HG03159 (cell line): ENCODE results near the gene PEX11G.

ENCODE experiments used
- ATAC-seq: cut with Tn5 transposase; IDR thresholded peaks from one replicate; pipeline ENCODE4 v1.9.1; 2021; ENCODE audit warnings: mild to moderate bottlenecking, moderate library complexity; ENCODE audit not compliant: unreplicated experiment

Gene PEX11G

GRCh38 chr19:7500811-7501450 is 12.1 kb upstream of the PEX11G start:
- ATAC-seq, result no peak

- ATAC-seq, result no peak
Measured at GRCh38 chr19:7497292-7497691, 8.5 kb upstream of the PEX11G start.

- no peak for ATAC-seq
Measured at GRCh38 chr19:7494416-7495098, 5.7 kb upstream of the PEX11G start.

DNA sequence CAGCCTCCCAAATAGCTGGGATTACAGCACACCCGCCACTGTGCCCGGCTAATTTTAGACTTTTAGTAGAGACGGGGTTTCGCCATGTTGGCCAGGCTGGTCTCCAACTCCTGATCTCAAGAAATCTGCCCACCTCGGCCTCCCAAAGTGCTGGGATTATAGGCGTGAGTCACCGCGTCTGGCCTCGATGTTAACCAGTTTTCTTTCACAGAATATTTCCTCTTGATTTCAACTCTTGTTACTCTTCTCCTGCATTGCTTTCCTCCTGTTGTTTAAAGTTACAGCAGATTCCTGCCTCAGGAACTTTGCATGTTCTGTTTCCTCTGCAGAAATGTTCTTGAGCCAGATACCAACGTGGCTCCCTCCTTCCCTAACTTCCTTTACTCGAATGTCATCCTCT is 3.7 kb upstream of the PEX11G start:
- no peak for ATAC-seq

GRCh38 chr19:7492142-7492541 is 3.3 kb upstream of the PEX11G start:
- ATAC-seq, result no peak

DNA sequence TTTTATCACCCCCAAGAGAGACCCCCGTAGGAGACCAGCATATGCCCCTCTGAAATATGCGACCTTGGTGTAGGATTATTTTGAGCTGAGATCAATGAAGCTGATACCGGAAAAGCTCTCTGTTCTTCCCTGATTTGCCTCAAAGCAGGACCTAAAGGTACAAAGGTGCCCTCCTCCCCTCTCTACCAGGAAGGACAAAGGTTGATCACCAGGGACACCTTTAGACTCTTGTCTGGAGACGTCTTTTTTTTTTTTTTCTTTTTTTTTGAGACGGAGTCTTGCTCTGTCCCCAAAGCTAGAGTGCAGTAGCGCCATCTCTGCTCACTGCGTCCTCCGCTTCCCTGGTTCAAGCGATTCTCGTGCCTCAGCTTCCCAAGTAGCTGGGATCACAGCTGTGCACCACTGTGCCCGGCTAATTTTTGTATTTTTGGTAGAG is 792 bp upstream of the PEX11G start:
- no peak for ATAC-seq

GRCh38 chr19:7486923-7487322 is 1.9 kb downstream of the PEX11G start:
- ATAC-seq, result no peak

- ATAC-seq, result no peak
Measured at GRCh38 chr19:7483720-7484201, 5.1 kb downstream of the PEX11G start.

DNA sequence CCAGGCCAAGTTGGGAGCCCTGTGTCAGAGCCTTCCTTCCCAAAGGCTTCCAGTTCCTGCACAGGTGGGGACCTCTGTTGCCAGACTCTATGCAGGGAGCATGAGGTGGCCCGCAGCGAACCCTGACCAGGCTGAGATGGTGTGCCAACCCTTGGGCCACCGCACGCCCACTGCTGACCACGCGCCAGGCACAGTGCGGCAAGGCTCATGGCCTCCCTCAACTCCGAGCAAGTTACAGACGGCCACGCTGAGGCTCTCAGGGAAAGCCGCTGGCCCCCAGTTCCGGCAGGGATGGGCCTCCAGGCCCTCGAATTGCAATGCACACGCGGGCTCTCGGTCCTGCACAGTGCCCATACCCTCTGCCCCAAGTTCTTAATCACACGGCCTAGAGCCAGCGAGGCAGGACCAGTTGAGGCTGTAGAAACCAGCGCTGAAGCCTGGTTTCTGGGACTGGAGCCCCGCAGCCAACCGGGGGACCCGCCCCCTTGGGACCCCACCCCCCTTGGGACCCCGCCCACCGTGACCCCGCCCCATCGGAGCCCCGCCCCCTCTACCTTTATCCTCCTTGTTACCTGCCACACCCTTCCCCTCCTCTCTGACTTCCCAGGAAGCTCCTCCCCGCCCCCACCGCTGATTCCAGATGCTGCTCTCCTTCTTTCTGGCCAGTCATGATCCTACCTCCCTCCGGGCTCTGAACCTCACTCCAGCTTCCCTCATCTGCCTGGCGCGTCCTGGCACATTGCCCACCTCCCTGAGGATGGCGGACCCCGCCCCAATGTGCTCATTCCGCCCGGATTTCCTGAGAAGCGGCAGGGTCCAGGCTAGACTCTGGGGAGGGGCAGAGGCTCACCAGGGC is 6.0 kb downstream of the PEX11G start:
- no peak for ATAC-seq

- no peak for ATAC-seq
Measured at GRCh38 chr19:7480970-7481255, 7.9 kb downstream of the PEX11G start.

- ATAC-seq, result no peak
Measured at GRCh38 chr19:7480222-7480969, 8.4 kb downstream of the PEX11G start.

DNA sequence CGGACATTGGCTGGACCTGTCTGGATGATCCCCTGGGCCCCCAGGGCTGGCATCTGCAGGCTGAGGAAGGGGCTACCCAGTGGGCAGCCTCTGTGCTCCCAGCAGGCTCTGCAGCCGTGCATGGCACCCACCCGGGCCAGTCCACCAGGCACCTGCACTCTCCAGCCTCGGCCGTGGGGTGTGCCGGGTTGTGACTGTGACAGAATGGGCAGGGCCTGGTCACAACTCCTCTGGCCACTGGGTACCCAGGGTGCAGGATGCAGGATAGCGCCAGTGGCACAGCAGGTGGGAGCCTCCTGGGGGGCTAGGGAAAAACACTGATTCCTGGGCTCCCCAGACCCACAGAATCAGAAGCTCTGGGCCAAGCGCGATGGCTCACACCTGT is 10.0 kb downstream of the PEX11G start:
- no peak for ATAC-seq

- no peak for ATAC-seq
Measured at GRCh38 chr19:7478173-7478842, 10.5 kb downstream of the PEX11G start.

DNA sequence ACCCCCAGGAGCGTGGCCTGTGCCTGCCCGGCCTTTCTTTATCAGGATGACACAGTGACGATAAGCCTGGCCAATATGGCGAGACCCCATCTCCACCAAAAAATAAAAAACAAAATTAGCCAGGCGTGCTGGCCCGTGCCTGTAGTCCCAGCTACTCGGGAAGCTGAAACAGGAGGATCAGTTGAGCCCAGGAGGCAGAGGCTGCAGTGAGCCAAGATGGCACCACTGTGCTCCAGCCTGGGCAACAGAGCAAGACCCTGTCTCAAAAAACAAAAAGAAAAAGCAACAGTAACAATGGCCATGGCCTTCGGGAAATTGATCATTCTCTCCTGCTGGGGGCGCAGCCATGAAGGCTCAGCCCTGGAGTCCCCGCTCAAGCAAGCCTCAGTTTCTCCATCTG is 11.1 kb downstream of the PEX11G start:
- ATAC-seq, result no peak

- ATAC-seq, result no peak
Measured at GRCh38 chr19:7476777-7477494, 11.9 kb downstream of the PEX11G start.

DNA sequence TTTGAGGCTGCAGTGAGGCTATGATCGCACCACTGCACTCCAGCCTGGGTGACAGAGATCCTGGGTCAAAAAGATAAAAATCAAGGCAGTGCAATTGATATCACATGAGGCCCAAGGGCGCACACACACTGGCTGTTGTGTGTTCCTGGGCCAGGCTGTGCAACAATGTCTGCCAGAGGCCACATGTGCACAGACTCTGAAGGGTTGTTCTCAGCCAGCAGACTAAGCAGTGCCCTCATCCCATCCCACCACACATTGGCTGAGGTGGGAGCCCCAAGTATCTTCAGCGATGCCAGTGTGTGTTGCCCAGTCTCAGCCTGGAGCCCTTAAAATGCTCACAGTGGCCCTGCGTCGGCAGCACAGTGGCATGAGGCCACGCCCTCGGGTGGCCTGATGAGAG is 12.6 kb downstream of the PEX11G start:
- ATAC-seq, result no peak

DNA sequence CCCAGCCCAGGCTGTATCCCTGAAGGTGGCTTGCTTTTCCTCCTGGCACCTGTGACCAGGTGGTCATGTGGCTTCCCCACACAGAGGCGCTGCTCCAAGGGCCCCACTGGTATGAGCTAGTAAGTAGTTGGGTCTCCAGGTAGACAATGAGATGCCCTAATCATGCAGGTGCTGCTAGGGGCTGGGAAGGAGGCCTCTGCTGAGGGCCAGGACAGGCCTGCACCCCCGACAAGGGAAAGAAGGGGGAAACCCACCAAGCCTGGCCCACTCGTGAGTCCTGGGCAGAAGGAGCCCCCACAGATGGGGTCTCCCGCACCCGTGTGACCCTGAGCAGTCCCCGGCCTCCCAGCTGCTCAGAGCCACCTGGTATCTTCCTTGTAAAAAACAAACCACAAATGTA is 13.2 kb downstream of the PEX11G start:
- no peak for ATAC-seq

DNA sequence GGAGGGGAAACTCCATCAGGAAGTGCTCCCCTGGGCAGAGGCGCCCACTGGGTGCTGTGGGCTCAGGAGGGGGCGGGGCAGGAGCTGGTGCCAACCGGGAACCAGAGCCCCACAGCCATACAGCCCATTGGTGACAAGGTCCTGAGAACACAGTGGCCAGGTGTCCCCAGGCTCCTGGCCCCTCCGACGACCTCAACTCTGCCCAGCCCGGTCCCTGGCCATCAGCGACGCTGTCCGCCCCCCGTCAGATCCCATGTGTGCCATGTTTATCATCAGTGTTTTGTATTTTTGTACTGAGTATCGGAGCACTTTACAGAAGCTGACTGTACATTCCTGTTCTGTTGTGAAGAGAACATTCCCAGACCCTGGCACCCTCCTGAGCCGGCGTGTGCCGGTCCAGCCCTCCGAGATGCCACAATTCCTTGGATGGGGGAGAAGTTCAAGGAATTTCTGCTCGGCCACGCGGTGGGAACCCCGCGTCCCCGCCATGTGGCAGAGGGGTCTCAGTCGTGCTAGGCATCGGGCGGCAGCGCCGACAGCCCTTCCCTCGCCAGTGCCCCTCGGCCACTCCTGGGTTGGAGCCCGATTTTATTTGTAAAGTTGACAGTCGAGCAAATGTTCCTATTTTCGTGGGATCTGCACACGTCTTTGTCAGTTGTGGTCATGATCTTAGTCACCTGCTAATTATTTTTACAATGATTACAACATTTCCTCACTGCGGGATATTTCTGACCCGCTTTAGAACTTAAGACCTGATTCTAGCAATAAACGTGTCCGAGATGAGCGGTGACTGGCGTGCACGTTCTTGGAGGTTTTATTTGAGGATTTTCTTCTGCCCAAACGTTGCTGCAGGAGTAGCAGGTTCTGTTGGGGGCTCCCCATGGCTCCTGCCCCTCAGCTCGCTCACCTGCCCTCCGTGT is 16.9 kb downstream of the PEX11G start:
- ATAC-seq, result no peak
